Right kidney (tissue), 1 donor: ENCODE data around the gene FRK.
"Not testable (repeated sequence)": the region's sequence is repeated elsewhere in the genome, so short reads cannot be mapped to it uniquely, and the experiment has no call there.

ENCODE experiments used
- DNase-seq: peaks from one replicate; pipeline ENCODE4 v3.0.0-alpha.2; 2016

FRK gene

DNA sequence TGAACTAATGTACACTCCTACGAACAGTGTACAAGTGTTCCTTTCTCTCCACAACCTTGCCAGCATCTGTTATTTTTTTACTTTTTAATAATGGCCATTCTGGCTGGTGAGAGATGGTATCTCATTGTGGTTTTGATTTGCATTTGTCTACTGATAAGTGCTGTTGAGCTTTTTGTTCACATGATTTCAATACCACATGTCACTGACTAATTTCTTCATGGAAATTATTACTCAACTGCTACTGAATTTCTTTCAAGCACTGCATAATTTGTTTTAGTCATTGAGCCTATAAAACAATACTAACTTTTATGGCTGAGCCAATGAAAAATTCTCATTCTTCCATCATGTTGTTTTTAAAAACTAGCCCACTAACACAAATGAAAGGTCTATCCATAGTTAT is 115.4 kb downstream of the FRK start:
- DNase-seq, result no peak

DNA sequence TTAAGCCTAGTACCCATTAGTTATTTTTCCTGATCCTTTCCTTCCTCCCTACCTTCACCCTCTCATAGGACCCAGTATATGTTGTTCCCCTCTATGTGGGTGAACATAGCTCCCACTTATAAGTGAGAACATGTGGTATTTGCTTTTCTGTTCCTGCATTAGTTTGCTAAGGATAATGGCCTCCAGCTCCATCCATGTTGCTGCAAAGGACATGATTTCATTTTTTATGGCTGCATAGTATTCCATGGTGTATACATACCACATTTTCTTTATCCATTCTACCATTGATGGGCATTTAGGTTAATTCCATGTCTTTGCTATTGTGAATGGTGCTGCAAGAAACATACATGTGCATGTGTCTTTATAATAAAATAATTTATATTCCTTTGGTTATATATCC is 115.9 kb downstream of the FRK start:
- not testable (repeated sequence) for DNase-seq

DNA sequence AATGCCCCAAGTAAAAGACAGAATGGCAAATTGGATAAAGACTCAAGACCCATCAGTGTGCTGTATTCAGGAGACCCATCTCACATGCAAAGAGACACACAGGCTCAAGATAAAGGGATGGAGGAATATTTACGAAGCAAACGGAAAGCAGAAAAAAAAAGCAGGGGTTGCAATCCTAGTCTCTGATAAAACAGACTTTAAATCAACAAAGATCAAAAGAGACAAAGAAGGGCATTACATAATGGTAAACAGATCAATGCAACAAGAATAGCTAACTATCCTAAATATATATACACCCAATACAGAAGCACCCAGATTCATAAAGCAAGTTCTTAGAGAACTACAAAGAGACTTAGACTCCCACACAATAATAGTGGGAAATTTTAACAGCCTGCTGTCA is 123.2 kb downstream of the FRK start:
- not testable (repeated sequence) for DNase-seq

DNA sequence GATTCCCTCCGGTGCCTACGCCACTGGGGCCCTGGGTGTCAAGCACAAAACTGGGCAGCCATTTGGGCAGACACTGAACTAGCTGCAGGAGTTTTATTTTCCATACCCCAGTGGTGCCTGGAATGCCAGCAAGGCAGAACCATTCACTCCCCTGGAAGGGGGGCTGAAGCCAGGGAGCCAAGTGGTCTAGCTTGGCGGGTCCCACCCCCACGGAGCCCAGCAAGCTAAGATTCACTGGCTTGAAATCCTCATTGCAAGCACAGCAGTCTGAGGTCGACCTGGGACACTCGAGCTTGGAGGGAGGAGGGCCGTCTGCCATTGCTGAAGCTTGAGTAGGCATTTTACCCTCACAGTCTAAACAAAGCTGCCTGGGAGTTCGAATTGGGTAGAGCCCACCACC is 125.3 kb downstream of the FRK start:
- DNase-seq, result no peak

DNA sequence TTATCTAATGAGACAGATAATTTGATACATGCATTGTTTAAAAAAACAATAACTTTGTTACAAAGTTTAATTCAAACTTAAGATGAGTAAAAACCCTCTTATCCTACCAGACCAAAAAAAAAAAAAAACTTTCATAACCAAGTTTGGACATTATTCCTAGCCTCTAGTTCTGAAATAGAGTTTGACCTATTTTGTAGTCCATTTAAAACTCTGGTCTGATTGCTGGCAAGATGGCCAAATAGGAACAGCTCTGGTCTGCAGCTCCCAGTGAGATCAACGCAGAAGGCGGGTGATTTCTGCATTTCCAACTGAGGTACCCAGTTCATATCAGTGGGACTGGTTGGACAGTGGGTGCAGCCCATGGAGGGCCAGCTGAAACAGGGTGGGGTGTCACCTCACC is 125.9 kb downstream of the FRK start:
- DNase-seq, result no peak

DNA sequence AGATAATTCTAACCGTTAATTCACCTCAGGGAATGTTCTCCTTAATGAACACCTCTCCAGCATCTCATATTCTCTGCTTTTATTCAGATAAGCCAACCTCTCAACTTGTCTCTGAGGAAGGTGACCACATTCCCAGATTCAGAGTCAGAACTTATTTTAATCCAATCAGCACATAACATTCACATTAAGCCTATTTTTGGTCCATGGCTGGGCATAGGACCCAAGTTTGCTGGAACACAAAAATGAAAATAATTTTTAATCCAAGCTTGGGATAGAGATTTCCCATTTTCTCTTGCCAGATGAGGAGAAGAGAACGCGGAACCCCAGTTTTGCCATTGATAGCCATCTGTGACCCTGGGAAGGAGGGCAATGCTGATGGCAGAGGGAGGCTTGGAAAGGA is 126.5 kb downstream of the FRK start:
- no peak for DNase-seq

DNA sequence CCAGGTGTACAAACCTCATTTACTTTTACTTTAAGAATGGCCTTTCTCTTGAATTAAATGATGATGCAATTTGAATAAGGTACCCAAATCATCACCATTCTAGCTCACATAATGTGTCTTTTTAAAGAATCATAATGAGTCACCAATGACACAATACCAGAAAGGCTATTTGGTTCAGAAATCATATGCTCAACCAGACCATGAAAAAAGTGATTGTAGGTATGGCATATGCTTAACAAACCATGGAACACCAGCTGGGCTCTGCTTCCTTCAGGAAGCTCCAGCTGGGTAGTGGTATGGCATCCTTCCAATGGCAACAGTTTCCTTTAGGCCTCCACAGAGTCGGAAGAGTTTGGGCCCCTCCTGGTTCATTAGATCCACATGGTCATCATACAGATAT is 128.2 kb downstream of the FRK start:
- no peak for DNase-seq

DNA sequence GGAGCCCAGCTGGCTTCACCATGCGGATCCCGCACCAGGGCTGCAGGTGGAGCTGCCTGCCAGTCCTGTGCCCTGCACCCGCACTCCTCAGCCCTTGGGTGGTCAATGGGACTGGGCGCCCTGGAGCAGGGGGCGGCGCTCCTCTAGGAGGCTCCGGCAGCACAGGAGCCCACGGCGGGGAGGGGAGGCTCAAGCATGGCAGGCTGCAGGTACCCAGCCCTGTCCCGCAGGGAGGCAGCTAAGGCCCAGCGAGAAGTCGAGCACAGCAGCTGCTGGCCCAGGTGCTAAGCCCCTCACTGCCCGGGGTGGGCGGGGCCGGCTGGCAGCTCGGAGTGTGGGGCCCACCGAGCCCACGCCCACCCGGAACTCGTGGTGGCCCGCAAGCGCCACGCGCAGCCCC is 132.7 kb downstream of the FRK start:
- not testable (repeated sequence) for DNase-seq

DNA sequence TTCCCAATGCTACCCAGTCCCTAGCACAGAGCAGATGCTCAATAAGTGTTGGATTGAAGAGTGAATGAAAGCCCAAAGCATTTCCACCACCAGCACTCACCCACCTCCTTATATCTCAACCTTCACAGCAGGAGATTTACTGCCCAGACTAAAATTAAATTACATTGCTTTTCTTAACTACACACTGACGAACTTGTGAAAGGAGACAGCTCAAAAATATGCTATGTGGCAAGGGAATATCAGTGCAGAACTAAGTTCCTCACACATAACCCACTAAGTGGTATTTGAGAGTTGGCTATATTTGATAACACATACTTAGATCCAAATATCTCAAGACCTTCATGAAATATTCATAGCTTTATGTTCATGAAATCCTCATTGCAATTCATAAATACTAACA is 137.7 kb downstream of the FRK start:
- DNase-seq, result no peak

DNA sequence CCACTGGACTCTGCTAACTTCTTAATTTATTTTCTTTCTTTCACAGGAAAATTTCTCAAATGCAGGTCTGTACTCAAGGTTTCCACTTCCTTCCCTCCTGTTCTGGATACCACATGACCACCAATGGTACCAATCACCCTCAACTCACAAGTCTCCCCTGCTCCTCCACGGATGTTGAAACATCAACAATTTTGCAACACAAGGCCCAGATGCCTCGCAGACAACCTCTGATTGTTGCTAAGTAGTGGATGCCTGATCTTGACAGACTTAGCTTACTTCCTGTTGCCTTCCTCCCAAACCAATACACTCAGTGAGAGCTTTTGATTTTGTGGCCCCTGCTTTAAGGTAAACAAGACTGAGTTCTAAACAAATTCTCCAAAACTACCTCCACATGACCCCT is 146.6 kb downstream of the FRK start:
- no peak for DNase-seq

DNA sequence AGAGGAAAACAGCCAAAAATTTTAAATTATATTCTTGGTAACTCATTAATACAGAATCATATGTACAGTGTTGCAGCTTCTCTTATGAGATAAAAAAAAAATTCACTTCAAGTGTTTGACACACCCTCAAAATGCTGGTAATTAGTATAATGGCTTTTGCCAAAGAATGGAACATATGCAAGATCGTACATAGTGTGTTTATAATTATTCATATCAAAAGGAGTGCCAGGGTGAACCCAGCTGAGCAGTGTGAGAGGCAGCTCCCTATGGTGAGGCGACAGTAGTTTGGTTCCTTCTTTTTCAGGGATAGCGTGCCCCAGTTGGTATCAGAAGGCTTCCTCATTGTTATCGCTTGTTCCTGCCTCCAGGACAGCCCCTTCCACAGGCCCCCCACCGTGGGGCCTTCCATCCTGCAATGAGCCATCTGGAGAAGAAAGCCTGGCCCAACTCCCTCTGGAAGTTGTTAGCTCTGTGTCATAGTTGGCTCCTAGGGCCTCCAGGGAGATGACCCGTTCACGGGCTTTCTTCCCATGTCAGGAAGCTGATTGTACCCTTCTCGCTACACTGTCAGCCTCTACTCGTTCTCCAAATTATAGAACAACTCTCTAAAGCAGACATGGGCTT is 150.7 kb downstream of the FRK start:
- no peak for DNase-seq

DNA sequence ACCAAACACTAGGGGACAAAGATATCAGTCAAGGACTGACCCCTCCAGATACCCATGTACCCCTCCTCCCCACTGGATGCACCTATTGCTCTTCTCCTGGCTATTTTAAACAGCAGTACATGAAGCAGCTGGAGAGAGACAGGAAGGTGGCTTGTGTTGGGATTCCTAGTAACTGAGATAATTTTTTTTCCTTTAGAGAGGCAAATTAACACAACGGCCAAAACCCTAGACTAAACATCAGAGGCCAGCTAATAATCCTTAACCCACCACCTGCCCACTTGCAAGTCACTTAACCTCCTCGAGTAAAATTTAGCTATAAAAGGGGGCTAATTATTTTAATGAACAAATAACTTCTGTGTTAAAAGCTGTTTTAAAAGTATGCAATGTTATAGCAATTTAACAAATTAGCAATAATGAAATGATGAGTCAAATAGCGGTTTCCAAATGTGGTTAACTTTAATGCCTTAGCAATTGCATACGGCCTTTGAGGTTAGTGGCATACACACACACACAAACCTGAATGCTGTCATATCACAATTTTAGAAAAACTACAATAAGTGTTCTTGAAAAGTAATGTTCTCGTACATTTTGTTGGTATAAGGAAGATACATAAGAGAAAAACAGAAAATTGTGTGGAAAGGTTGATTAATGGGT is 151.7 kb downstream of the FRK start:
- no peak for DNase-seq

DNA sequence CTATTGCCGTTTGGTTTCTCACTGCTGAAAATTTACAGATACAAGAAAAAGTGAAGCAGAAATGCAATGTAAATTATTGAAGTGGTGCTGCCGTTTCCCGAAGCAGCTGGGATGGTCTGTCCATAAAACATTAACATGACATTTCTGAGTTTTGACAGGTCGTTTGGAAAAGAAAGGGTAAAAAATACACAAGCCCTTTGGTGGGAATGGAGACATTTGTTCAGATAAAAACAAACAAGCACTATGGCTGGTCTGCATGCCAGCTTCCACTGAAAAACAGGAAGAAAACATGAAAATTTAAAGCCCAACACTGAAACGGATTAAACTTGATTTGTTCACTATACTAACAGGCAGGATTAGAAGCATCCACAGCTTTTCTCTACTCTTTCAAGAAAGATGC is 155.2 kb downstream of the FRK start:
- no peak for DNase-seq

DNA sequence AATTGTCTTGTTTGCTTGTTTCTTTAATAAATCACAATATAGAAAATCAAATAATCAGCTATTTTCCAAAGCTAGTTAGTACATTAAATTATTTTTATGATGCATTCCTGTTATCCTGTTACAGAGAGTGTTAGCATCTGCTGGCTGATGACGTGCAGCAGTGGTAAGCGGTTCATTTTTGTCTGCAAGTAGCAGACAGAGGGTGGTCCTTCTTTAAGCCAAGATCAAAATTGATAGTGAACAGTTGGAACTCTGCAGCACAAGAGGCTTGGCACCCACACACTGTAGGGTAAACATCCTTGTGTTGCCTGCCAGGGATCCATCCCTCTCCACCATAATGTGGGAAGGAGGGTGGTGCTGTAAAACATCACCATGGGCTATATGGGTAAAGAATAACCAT is 158.3 kb downstream of the FRK start:
- peak; percentile 20 for DNase-seq

DNA sequence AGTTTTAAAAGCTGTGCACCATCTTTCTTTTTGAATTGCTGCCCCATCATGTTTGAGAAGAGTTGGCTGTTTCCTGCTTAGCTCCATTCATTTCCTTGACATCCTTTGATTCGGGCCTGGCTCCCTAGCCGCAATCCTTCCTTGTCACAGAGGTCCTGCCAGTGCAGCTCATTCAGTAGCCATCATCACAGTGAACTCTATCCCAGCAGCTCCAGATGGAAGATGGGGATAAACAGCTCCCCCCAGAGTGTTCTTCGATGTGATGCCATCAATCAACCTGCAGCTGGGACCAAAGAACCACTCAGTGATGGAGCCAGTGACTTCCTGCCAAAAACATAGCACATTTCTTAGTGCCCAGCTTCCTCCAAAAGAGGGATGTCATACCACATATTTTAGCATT is 158.8 kb downstream of the FRK start:
- peak; percentile 31 for DNase-seq

DNA sequence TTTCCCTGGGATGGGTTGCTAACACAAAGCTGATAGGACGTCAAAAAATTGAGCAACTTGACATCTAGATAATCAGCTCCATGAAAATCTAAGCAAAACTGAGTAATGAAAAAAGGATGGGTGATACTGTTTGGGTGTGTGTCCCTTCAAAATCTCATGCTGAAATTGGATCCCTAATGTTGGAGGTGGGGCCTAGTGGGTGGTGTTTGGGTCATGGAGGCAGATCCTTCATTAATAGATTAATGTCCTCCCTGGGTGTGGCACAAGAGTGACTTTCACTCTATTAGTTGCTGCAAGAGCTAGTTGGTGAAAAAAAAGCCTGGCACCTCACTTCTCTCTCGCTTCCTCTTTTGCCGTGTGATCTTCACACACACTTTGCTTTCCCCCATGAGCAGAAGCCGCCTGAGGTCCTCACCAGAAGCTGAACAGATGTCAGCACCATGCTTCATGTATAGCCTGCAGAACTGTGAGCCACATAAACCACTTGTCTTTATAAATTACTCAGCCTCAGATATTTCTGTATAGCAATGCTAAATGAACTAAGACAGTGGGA is 160.9 kb downstream of the FRK start:
- no peak for DNase-seq

DNA sequence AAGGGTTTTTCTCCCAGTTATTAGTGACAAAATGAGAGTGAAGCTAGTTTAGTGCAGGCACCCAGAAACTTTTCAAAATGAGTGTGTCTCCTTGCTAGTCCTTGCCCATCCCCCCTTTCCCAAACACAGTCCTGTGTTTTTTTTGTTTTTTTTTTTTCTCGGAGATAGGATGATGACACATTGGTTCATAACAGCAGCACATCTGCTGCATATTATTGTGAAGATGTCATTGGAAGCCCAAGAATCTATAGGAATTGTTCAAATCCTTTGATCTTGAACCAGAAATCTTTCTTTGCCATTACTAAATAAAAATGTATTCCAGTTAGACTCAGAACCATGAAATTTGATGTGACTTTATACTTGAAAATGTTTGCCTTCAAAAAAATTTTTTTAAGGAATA is 162.4 kb downstream of the FRK start:
- DNase-seq, result no peak

DNA sequence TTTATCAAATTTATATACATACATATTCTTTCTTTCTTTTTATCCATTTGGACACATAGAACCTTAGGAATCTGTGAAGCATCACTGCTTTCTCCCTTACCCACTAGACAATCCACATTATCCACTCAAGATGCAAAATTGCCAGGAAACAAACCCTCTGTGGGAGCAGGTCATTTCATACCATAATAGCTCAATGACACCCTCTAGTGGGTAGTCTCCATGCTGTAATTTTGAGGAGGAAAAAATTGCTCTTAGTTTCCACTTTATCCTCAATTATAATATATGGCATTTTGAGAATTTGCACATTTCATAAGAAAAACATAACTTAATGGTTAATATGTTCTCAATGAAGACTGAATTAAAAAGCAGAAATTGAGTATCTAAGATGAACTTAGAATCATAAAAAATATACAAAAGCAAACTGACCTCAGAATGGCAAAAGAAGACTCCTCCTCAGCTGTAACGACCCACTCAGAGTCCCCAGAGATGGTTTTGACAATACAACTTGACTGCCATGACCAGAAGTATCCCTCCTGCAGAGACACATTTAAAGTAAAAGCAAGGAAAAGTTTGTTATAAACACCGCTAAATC is 164.1 kb downstream of the FRK start:
- DNase-seq, result peak; percentile 10

DNA sequence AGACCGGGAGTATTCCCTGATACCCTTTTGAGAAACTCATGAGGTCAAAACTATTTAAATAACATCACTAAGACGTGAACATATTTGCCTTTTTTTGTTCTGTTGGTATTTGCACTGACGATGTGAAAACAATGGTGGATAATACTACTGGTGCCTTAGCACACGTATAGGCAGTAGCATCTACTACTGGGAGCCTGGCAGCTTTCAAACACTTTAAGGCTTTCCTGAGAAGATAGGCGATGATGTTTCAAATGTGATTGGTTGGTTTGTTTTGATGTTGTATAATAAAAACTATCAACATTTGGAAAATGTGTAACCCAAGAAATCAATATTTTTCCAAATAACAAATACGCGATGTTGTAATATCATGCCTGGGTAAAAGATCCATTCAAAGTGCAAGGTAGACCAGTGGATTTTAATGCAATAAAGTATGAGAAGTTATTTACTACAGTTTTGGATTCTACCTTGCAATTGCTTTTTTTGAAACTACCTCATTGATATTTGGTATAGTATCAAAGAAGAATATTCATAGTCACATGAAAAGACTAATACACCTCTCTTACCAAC is 166.2 kb downstream of the FRK start:
- no peak for DNase-seq

DNA sequence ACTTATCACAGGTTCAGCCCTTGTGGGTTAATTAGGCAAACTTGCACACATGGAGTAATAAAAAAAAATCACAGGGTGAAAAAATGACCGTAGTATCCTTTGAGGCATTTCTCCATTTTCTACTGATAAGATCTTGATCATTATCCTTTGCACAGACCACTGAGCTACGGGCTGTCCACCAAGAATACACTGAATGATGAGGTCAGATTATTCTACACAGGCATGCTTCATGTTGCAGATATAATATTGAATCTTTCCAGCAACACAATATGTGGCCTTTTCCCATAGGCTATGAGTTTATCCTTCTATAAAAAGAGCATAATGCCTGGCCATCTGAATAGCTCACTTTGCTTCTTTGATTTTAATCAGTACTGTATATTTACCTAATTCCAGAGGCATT is 168.9 kb downstream of the FRK start:
- DNase-seq, result no peak

DNA sequence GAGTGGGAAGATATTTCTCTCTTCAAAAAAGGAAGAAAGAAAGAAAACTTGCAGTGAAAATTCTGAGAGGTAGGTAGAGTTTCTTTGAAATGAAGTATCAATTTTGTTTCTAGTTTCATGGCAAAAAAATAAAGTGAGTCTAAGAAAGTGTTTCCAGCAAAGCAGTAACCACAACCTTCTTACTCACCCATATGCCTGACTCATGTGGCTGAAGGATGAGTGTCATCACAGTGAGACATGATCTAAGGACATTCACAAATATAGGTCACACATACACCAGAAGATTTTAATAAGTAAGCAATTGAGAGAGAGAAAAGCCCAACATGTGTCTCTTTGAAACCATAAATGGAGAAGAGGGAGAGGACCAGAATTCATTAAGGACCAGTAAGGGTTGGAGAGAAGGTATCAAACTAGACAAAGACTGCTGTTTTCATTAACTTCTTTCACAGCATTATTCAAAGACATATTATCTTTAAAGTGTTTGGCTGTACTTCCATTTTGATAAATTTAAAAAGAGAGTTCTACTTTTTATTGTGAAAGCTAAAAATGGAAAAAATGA is 169.5 kb downstream of the FRK start:
- no peak for DNase-seq

DNA sequence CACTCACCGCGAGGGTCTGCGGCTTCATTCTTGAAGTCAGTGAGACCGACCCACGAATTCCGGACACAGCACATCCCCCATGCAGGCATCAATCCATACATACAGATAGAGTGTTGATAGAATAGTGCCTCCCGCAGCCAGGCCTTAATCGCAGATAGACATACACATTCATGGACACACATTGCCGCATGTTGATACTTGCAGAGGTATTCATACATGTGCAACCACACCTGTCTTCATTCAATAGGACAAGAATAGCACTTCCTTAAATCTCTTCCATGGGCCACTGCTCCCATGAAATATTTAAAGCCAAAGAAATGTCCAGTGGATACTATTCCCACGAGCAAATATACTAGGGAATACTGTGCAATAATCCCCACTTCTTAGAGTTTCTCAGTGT is 170.5 kb downstream of the FRK start:
- no peak for DNase-seq
